A549 (cell line): ENCODE data around the gene SERTAD4.

ENCODE experiments used
- CBX2 ChIP-seq: fragments of 200-600 bp; sonication (generic); IDR thresholded peaks from 2 replicates; pipeline ENCODE4 v1.6.1; 2016; ENCODE audit warnings: low read depth, mild to moderate bottlenecking, borderline replicate concordance
- ZFP36 ChIP-seq: fragments of 450-650 bp; IDR thresholded peaks from 2 replicates; pipeline ENCODE4 v1.6.1; 2014; ENCODE audit warnings: borderline replicate concordance; ENCODE audit not compliant: partially characterized antibody
- ZSCAN20 ChIP-seq: fragments of 250-450 bp; sonication (Bioruptor Pico); IDR thresholded peaks from 2 replicates; pipeline ENCODE4 v1.8.0; 2022; ENCODE audit warnings: mild to moderate bottlenecking, moderate library complexity
- TF ChIP-seq, protein P1 (sequence below): fragments of >200 bp; sonication (Bioruptor Twin); formaldehyde crosslinking; IDR thresholded peaks from 3 replicates; pipeline ENCODE4 v1.5.1; 2016
- TF ChIP-seq, protein P2 (sequence below): IDR thresholded peaks from 2 replicates; pipeline ENCODE4 v1.6.1; 2012
- TF ChIP-seq, protein P3 (sequence below): fragments of 450-650 bp; IDR thresholded peaks from 2 replicates; pipeline ENCODE4 v1.6.1; 2014; ENCODE audit warnings: antibody characterized with exemption

DNA sequence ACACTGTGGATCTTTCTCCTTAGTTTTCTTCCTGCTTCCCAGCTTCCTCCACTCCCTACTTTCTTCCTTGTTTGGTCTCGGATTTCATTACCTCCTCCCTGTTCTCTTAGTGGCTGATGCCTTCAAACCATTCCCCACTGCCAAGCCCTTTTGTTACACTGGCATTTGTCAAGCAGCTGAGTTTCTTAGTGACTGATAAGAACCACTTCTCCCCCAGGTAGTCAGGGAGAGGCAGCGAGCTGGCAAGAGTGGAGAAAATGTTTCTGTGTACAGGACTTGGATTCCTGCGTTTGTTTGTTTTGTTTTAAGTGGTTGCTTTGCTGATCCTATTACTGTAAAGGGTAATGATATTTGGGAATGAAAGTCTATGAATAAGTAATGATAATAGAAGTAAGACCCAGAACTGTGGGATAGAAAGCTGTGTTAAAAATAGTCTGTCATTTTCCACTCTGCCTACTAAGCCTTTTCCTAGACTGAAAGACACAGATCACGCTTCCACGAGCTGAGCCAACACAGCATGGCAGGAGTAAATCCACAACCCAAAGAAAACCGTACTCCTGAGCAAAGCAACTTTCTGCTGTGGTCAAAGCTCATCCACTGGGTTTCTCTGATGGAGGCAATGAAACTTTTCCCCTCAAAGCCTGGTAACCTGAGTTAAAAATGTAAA lies 10.1 kb upstream of the SERTAD4 start:
- TF ChIP-seq, protein P1, sequence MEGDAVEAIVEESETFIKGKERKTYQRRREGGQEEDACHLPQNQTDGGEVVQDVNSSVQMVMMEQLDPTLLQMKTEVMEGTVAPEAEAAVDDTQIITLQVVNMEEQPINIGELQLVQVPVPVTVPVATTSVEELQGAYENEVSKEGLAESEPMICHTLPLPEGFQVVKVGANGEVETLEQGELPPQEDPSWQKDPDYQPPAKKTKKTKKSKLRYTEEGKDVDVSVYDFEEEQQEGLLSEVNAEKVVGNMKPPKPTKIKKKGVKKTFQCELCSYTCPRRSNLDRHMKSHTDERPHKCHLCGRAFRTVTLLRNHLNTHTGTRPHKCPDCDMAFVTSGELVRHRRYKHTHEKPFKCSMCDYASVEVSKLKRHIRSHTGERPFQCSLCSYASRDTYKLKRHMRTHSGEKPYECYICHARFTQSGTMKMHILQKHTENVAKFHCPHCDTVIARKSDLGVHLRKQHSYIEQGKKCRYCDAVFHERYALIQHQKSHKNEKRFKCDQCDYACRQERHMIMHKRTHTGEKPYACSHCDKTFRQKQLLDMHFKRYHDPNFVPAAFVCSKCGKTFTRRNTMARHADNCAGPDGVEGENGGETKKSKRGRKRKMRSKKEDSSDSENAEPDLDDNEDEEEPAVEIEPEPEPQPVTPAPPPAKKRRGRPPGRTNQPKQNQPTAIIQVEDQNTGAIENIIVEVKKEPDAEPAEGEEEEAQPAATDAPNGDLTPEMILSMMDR = no peak
- TF ChIP-seq ZSCAN20 (CRISPR knock-in tag) (no peak), CBX2 (no peak), ZFP36 (no peak)
- TF ChIP-seq, protein P2, sequence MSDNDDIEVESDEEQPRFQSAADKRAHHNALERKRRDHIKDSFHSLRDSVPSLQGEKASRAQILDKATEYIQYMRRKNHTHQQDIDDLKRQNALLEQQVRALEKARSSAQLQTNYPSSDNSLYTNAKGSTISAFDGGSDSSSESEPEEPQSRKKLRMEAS = no peak
- TF ChIP-seq, protein P3, sequence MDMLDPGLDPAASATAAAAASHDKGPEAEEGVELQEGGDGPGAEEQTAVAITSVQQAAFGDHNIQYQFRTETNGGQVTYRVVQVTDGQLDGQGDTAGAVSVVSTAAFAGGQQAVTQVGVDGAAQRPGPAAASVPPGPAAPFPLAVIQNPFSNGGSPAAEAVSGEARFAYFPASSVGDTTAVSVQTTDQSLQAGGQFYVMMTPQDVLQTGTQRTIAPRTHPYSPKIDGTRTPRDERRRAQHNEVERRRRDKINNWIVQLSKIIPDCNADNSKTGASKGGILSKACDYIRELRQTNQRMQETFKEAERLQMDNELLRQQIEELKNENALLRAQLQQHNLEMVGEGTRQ = no peak
